Measurements from ENCODE around the gene MINDY4.

Gene MINDY4

DNA sequence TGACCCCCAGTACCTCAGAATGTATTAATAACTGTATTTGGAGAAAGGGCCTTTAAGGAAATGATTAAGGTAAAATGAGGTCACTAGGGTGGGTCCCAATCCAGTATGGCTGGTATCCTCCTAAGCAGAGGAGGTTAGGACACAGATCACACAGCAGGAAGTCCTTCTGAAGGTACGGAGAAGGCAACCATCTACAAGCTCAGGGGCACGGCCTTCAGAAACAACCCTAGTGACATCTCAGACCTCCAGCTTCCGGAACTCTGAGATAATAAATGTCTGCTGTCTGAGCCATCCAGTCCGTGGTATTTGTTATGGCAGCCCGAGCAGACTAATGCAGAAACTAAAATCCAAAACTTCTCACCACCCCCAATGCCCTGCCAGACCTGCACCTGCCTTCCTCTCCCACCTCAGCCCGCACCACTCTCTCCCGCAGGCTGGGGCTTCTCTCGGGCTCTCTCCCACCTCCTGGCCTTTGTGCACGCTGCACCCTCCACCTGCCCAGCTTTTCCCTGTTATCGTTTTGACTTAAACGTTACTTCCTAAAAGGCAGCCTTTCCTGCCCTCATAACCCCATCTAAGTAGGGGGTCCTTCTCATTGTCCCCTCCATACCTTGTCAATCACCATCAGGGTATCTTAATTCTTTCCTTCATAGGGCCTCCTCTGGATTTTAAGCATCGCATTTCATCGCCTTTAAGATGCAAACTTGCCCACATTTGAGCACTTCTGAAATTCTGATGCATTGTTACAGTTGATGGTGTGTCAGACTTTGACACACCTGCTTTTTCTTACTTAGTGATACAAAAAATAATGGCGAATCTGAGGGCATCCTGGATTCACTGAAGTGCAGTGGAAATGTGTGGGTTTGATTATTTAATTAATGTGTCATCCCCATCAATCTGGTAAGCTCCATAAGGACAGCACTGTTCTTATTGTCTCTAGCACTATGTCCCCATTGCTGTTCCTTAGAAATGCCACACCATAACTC is 108.2 kb downstream of the MINDY4 start:
- no peak for DNase-seq (ENCODE audit: low spot score)

- DNase-seq (ENCODE audit: low spot score), result no peak
Observed at GRCh38 chr7:30880125-30880720, 109.0 kb downstream of the MINDY4 start.

GRCh38 chr7:30880941-30881340 is 109.7 kb downstream of the MINDY4 start:
- DNase-seq (ENCODE audit: low spot score), result no peak

- no peak for DNase-seq (ENCODE audit: low spot score)
Observed at GRCh38 chr7:30881448-30881847, 110.2 kb downstream of the MINDY4 start.

GRCh38 chr7:30884881-30885280 is 113.7 kb downstream of the MINDY4 start:
- no peak for DNase-seq (ENCODE audit: low spot score)

DNA sequence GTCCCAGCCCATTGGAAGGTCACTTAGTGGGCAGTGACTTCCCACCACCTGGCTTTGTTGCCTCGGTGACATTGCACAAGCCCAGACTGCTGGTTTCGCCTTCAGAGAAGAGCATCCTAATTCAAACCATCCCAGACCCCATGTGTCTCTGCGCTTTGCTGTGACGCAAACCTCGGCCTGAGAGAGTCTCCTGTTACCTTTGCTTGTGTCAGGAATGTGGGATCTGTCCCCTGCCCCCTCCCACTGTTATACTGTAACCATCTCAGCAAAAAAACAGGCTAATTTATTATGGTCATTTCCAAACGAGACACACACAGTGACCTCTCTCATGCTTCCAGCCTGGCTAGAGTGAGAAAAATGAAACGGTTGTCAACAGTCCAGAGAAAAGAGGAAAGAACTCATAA is 115.4 kb downstream of the MINDY4 start:
- DNase-seq (ENCODE audit: low spot score), result no peak

DNA sequence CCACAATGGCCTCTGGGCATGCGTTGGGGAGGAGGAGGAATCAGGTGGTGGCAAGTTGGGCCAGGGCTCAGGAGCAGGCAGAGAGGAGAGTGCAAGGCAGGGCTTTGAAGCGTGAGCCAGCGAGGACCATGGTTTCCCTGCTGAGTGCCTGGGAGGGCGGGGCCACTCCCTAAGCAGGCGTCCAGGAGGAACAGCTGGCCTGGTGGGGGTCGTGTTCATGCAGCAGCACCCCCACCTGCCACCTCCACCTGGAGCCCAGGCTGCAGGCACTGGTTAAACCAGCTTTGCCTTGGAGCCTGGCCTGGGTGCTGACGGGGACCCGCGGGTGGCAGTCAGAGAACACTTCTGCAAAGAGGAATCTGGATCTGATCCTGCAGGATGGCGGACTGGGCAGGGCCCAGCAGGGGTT is 116.3 kb downstream of the MINDY4 start:
- no peak for DNase-seq (ENCODE audit: low spot score)

DNA sequence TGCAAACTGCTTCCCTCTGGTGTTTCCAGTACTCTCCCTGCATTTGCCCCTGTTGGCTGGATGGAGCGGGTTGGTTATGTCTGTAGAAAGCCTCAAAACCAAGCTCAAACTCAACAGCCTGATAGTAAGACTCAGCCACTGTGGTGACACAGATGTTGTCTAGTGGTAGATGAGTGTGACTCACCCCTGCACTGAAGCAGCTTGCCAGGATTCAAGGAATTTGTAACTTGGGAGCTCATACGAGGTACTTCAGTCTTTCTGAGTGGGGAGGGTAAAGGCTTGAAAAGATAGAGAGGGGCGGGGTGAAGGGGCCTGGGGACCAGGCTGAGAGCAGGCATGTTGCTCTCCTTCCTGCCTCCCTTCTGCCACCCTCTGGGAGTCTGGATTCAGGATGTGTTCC is 117.5 kb downstream of the MINDY4 start:
- peak; percentile 51 for DNase-seq (ENCODE audit: low spot score)

- DNase-seq (ENCODE audit: low spot score), result no peak
Observed at GRCh38 chr7:30890226-30890625, 119.0 kb downstream of the MINDY4 start.

- DNase-seq (ENCODE audit: low spot score), result no peak
Observed at GRCh38 chr7:30893357-30893756, 122.1 kb downstream of the MINDY4 start.

DNA sequence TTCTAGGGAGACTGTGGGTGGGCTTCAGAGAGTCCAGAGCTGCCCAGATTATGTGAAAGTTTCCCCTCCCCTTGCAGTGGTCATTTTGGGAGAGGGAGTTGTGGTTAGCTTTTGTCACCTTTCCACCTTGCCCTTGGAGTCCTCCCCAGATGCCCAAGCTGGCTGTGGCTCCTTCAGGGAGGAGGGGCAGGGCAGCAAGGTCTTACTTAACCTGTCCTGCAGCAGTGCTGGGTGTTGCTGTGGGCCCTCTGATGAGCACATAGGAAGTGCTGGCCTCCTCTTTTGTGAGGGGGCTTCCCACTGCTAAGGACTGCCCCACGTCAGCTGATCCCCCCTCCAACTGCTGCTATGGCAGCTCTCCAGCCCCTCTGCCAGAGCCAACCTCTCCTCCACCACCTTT is 122.8 kb downstream of the MINDY4 start:
- no peak for DNase-seq (ENCODE audit: low spot score)

DNA sequence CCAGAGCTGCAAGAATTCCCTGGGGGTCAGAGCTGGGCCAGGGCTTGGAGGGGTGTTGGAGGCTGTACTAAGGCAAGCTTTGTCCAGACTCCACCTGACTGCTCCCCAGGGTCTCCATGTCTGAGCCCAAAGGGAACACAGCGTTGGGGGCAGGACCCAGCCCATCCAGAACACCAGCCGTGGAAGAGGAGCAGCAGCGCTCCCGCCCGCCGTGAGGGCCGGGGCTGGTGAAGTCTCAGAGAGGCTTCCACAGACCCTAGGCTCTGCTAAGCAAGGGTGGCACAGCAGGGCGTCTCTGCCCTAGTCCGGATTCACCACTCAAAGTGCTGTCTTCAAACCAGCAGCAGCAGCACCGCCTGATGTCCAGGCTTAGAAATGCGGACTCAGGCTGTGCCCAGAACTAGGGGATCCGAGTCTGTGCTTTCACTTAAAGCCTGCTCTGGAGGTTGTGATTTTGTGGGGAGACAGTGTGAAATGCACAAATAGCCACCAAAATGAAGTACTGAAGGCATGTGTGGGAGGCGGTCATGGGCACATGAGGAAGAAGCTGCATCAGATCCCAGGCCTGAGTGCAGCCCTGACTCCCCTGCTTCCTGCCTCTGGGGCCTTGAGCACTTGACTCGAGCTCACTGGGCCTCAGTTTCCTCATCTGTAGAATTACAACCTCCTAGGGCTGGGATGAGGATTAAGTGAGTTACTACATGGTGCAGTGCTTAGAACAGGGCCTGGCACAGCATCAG is 123.8 kb downstream of the MINDY4 start:
- no peak for DNase-seq (ENCODE audit: low spot score)

DNA sequence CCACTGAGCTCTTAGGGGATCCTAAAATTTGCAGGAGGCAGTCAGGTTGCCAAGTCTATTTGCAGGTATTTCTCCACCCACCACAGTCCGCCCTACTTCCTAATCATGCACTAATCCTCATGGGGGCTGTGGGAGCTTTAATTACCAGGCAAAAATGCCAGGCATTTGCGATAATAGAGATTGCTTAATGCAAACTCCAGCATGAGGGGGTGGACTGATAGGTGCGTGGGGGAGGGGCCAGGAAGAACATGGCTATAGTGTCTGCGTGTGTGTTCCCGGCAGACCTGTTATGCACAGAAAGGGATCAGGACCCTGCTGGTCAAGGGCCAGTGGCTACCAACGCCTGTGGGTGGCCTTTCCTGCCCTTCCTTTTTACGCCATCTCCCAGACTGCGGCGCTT is 124.8 kb downstream of the MINDY4 start:
- no peak for DNase-seq (ENCODE audit: low spot score)

GRCh38 chr7:30896783-30897637 is 125.8 kb downstream of the MINDY4 start:
- no peak for DNase-seq (ENCODE audit: low spot score)

DNA sequence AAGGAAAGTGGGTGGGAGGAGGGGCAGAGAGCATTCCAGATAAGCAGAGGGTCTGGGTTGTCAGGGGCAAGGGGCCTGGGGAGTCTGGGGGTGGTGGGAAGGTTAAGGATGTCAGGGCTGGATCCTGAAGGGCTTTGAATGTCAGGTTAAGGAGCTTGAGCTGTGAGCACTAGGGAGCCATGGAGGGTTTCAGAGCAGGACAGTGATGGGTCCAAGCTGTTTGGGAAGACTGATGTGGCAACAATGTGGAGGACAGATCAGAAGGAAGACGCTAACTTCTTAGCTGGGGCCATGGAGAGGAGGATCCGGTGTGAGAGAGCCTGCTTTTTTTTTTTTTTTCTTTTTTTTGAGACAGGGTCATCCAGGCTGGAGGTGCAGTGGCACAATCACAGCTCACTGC is 126.6 kb downstream of the MINDY4 start:
- no peak for DNase-seq (ENCODE audit: low spot score)

- no peak for DNase-seq (ENCODE audit: low spot score)
Observed at GRCh38 chr7:30898411-30898810, 127.2 kb downstream of the MINDY4 start.

DNA sequence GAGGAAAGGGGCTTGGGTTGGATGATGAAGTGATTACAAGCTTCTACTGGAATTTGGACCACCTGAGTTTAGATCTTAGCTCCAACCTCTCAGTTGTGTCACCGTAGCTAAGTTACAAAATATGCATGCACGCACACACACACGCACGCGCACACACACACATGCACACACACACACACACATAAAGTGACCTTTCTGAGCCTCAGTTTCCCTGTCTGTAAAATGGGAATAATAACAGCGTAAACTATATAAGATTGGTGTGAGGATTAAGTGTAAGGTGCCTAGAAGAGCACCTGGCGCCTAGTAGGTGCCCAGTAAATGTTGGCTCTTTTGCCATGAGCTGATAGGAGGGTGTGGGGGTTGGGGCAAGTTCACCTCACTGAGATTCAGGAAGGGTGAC is 127.8 kb downstream of the MINDY4 start:
- no peak for DNase-seq (ENCODE audit: low spot score)

DNA sequence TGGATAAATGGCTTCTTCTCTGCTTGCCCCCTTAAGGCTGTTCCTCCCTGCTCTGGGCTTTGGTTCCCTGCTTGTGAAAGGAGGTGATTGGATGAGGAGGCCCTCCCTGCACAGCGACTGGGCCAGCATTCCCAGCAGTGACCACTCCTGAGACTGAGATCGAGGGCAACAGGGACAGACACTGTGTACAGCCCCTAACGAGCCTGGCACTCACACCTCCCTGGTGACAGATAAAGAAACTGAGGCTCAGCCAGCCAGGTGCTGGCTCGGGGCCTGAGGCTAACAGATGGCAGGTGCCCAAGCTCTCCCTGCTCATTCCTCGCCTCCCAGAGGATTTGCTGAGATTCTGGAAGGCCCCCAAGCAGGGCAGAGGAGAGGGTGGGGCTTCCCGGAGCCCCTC is 128.4 kb downstream of the MINDY4 start:
- no peak for DNase-seq (ENCODE audit: low spot score)

- DNase-seq (ENCODE audit: low spot score), result no peak
Observed at GRCh38 chr7:30900053-30900452, 128.8 kb downstream of the MINDY4 start.

- no peak for DNase-seq (ENCODE audit: low spot score)
Observed at GRCh38 chr7:30900803-30901362, 129.7 kb downstream of the MINDY4 start.

GRCh38 chr7:30901856-30902255 is 130.6 kb downstream of the MINDY4 start:
- no peak for DNase-seq (ENCODE audit: low spot score)

DNA sequence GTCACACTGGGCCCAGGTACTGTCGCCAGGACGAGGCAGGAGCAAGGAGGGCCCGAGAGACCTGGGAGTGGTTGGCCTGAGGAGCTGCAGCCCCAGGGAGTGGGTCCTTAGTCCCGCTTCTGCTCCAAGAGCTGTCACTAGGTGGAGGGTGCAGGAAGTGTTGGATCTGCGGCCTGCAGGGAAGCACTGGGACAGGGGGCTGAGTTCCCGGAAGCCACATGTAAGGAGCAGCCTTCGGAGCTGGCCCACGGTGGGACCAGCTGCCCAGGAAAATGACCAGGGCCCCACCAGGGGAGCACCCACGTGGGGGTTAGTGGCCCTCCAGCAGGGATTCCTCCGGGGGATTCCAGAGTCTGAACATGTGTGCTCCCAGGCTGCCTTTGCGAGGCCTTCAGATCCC is 131.2 kb downstream of the MINDY4 start:
- no peak for DNase-seq (ENCODE audit: low spot score)
